ENCODE measurements around the gene TMPRSS6.

TMPRSS6 gene

GRCh38 chr22:37139762-37140161, 30.2 kb upstream of the TMPRSS6 start:
- DNase-seq, result no peak

DNA sequence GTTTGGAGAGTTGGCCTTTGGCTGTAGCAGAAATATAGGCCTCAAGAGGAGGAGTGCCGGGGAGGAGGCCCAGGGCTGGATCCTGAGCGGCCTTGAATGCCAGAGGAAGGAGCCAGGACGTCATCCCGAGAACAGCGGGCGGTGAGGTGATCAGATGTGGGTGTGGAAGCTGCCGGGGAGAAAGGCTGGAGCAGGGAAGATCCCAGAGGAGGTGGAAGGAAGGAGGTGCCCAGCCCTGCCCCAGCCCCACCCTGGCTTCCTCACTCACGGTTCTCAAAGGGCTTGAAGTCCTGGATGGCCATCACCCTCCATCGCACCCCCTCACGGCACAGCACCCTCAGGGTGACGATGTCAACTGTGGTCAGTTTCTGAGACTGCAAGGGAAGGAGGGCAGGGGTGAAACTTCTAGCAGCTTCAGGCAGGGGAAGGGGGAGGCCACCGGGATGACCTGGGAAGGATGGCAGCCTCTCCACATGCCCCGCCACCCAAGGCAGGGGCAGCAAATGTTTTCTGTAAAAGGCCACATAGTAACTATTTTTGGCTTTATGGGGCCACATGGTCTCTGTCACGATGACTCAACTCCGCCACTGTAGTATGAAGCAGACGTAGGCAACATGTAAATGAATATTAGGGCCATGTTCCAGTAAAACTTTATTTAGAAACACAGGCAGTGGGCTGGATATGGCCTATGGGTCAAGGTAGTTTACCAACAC, 29.5 kb upstream of the TMPRSS6 start:
- DNase-seq, result no peak

DNA sequence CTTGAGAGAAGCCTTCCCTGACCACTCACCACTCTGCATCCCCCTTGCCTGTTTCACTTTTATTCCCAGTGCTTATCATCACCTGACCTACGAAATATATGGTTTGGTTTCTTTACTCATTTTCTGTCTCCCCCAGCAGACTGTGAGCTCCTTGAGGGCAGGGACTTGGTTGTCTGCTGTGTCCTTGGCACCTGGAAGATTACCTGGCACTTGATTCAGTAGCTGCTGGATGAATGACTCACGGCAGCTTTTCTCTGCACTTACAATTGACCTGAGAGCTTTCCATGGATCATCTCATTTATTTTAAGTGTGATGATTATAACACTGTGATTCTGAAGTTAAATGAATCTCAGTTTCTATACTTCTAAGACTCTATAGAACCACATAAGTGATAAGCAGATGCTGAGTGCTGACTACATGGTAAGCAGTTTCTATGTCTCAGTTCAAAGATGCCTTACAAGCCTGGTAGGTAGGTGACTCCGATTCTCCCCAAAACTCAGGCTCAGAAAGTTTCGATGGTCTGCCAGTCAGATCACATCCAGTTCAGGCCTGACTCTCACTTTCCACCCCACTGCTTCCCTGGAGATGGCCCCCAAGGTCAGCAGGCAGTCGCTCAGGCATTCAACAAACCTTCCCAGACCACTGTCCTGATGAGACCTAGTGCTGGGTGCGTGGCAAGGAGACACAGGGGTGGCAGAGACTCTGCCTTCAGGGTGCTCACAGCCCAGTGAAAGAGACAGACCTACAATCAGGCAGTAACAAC, 28.6 kb upstream of the TMPRSS6 start:
- no peak for DNase-seq

GRCh38 chr22:37137131-37137530, 27.6 kb upstream of the TMPRSS6 start:
- DNase-seq, result no peak

- DNase-seq, result no peak
Measured at GRCh38 chr22:37135023-37135422, 25.5 kb upstream of the TMPRSS6 start.

GRCh38 chr22:37133304-37134018, 23.9 kb upstream of the TMPRSS6 start:
- no peak for DNase-seq

- no peak for DNase-seq
Measured at GRCh38 chr22:37132773-37133172, 23.3 kb upstream of the TMPRSS6 start.

DNA sequence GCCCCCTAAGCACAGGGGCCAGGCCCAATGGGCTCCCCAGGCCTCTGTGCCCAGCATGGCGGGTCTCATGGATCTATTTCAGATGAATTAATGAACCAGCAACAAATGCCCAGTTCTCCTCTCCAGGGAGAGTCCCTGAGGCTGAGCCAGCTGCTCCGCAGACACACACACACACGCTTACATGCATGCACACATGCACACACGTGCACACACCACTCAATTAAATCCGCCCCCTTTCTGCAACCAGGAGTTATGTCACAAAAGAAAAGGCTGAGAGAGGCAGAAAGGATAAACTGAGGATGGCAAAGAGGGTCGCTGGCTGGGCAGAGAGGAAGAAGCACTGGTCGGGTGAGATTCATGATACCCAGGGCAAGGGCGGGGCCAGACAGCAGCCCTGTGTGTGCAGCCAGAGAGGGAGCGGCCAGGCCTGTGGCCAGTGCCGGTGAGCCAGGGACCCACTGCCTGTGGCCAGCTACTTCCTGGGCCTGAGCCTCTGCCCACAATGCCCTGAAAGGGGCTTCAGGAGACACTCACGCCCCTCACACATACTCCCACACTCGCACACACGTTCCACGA, 20.4 kb upstream of the TMPRSS6 start:
- DNase-seq, result no peak

- no peak for DNase-seq
Measured at GRCh38 chr22:37128555-37129281, 19.2 kb upstream of the TMPRSS6 start.

- DNase-seq, result no peak
Measured at GRCh38 chr22:37127350-37127878, 17.9 kb upstream of the TMPRSS6 start.

DNA sequence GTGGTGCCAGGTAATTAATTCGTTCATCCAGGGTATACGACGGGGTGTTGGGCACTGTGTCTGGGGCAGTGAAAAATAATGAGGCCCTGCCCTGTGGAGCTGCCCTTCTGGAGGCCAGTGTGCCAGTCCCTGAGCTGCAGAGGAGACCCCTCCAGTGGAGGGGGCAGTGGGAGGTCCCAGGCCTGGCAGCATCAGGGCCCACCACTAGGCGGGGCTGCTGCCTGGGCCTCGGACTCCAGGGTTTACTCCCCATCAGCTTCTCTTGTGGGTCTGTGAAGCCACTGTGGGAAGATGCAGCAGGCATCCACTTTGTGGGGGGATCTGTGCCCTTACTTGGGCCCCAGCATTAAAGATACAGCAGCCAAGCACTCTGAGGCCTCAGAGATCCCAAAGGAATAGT, 17.4 kb upstream of the TMPRSS6 start:
- DNase-seq, result no peak

- no peak for DNase-seq
Measured at GRCh38 chr22:37126383-37126782, 16.9 kb upstream of the TMPRSS6 start.

DNA sequence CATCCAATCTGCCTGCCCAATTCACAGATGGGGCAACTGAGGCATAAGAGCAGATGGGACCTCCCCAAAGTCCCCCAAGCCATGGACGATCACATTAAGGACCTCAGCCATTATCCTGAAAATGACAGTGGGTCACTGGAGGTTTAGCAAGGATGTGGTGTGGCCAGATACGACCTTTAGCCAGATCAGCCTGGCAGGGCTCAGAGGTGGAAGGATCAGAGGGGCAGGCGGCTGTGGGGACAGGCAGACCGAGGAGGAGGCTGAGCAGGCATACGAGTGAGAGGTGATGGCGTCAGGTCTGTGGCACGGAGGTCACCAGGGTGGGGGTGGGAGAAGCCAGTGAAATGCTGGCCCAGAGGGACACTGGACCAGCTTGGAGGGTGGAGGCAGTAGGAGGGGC, 14.1 kb upstream of the TMPRSS6 start:
- no peak for DNase-seq

DNA sequence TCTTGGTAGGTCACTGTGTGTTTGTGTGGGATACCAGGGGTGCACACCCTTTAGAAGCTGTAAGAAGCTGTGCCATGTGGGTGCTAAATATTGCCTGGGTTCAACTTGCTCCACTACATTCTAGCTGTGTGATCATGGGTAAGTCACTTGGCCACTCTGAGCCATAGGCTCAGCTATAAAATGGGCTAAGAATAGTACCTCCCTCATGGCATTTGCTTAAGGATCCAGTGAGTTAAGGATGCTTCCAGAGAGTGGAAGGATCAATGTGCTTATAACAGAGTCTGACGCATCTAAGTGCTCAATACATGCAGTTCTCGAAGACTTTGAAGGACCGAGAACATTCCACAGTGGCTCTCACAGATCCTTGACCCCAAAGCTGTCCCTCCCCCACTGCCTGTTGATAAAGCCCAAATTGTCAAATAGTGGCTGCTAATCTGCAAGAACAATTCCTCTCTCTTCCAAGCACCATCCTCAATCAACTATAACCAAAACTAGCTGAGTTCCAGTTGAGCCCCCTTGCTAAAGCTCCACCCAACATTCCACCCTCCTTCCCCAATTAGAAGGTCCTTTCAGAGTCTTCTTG, 13.2 kb upstream of the TMPRSS6 start:
- DNase-seq, result no peak

- DNase-seq, result no peak
Measured at GRCh38 chr22:37121887-37122591, 12.5 kb upstream of the TMPRSS6 start.

- DNase-seq, result no peak
Measured at GRCh38 chr22:37120569-37121340, 11.2 kb upstream of the TMPRSS6 start.

DNA sequence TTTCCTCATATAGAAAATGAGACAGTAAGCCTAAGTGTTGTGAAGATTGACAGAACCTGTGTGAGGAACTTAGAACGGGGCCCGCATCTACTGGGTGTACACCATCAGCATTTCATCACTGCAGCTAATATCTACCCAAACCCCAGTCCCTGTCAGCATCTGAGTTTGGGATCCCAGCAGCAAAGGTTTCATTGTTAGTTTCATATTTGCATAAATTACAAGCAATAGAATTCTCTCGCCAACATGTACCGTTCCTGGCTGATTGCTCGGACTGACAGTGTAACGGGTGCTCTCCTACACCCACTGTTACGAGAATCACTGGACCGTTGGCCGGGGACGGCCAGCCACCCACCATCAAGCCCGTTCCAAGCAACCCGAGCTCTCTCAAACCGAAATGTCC, 10.4 kb upstream of the TMPRSS6 start:
- no peak for DNase-seq

- DNase-seq, result no peak
Measured at GRCh38 chr22:37118083-37118482, 8.6 kb upstream of the TMPRSS6 start.

DNA sequence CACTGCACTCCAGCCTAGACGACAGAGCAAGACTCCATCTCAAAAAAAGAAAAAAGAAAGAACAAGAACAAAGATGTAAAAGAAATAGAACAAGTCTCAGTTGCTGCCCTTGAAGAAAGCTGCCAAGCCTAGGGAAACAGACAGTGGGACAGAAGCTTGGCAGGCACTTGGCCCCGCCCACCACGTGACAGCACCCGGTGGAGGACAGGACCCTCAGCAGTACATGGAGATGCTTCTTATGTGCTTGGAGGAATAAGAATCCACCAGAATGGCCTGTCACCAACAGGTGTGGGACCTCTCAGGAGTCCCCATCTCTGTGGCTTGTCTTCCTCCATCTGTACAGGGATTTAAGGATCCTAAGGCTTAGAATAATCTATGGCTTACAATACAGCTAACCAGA, 7.6 kb upstream of the TMPRSS6 start:
- no peak for DNase-seq

- no peak for DNase-seq
Measured at GRCh38 chr22:37115032-37115431, 5.5 kb upstream of the TMPRSS6 start.

DNA sequence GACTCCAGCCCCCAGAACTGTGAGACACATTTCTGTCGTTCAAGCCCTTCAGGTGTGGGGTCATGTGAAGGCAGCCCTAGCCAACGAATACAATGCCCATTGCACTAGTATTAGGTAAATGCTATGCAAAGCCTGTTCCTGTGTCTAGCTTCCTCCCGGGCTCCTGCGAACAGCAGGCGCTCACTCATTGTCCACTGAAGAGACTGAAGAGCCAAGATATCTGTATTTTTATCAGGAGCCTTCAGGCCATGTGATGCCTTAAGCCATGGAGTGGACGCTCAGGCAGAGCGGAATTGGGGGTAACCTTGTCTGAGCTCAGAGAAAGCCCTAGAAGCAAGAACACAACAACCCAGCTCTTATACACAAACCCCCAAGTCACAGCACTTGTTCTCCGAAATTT, 4.2 kb upstream of the TMPRSS6 start:
- DNase-seq, result no peak
